Measurements from ENCODE around the gene FBXO7. TPM values are rescaled to one million over a fixed set of nuclear protein-coding genes. Genes with fewer than 3 reads are reported as not detected.

The FBXO7 gene
- 100 to 1,000 TPM in 2 of 5 donors, 10 to 100 TPM in 3; 77.8 to 127 (median 83.4) TPM for total RNA-seq
- total RNA-seq (2013): 97.9 TPM
- total RNA-seq: 83.5 to 231 (median 159) reads per million in 29 experiments

- H3K4me3 Mint-ChIP-seq: peak within 1 kb of the TSS; percentile 88 to 95 (median 95)
- WGBS (ENCODE audit: insufficient coverage): under 1% methylated on average over 91 of the region's 92 CpGs
- no peaks in the 10 kb centered on the region for H3K27me3 Mint-ChIP-seq
- ChIA-PET POLR2A (interaction anchor here (0.7 to 1.1 kb wide), 2 partner anchors 19 to 62 kb away, joined by 3 to 5 read pairs; partner anchors contain the start of gene RTCB (in 1 of the 2)), CTCF (interaction anchor here in 1 of 2 donors (0.6 to 3.2 kb wide), 7 partner anchors 12 to 504 kb away, joined by 3 to 13 read pairs (median 4); partner anchors contain the start of gene RTCB)
- no peaks in the 10 kb centered on the region for H3K27me3 ChIP-seq (replicated peaks in 1 of 2; ENCODE audit: control insufficient read depth in 2 of 2, extremely low read depth in 1 of 2, insufficient read depth in 2 of 2, low read length in 1 of 2)
- H3K36me3 ChIP-seq (ENCODE audit: control insufficient read depth in 2 of 2, extremely low read depth in 1 of 2, insufficient read depth in 1 of 2, low read length in 1 of 2): no peaks in the 10 kb centered on the region
- H3K4me1 Mint-ChIP-seq: peaks cover 14 to 26% (median 25%) of the 10 kb centered on the region in 3 donors
- H3K27ac ChIP-seq (ENCODE audit: low read length): peak within 1 kb of the TSS; percentile 86
- no peaks in the 10 kb centered on the region for H3K9me3 ChIP-seq
- peak; percentile 82 to 90 (median 86) for ATAC-seq (replicated peaks in 1 of 4)
- H3K9me3 Mint-ChIP-seq: no peaks in the 10 kb centered on the region
- H3K4me1 ChIP-seq (ENCODE audit: control insufficient read depth in 1 of 2, extremely low read depth in 1 of 2, insufficient read depth in 2 of 2, low read length in 2 of 2): peaks cover 15 to 25% of the 10 kb centered on the region in 2 experiments
- H3K4me3 ChIP-seq (ENCODE audit: control insufficient read depth in 1 of 2, extremely low read depth in 1 of 2, low read length in 1 of 2): peak within 1 kb of the TSS; percentile 87 to 94
- peak; percentile 69 to 92 (median 82) for DNase-seq
- H3K36me3 Mint-ChIP-seq: peaks cover 2% of the 10 kb centered on the region
- H3K27ac Mint-ChIP-seq: peak within 1 kb of the TSS; percentile 93 to 95
Measured at GRCh38 chr22:32474635-32475467, at the start of gene FBXO7. Gene FBXO7 (plus strand): TSS chr22:32474811. CDS start chr22:32475003, 192 bp downstream.

- 100% methylated on average over 1 of the region's 4 CpGs for WGBS (ENCODE audit: insufficient coverage)
- Histone ChIP-seq H3K27ac (ENCODE audit: low read length) (no peak overlapping the region), H3K36me3 (ENCODE audit: control insufficient read depth in 2 of 2, extremely low read depth in 1 of 2, insufficient read depth in 1 of 2, low read length in 1 of 2) (no peaks in the 10 kb centered on the region), H3K4me3 (ENCODE audit: control insufficient read depth in 1 of 2, extremely low read depth in 1 of 2, low read length in 1 of 2) (no peak overlapping the region), H3K4me1 (ENCODE audit: control insufficient read depth in 1 of 2, extremely low read depth in 1 of 2, insufficient read depth in 2 of 2, low read length in 2 of 2) (no peaks in the 10 kb centered on the region), H3K27me3 (replicated peaks in 1 of 2; ENCODE audit: control insufficient read depth in 2 of 2, extremely low read depth in 1 of 2, insufficient read depth in 2 of 2, low read length in 1 of 2) (peaks cover 2 to 17% of the 10 kb centered on the region in 2 experiments), H3K9me3 (no peaks in the 10 kb centered on the region)
- Mint-ChIP-seq H3K36me3 (no peaks in the 10 kb centered on the region), H3K9me3 (no peaks in the 10 kb centered on the region), H3K4me1 (no peaks in the 10 kb centered on the region), H3K27ac (no peak overlapping the region), H3K4me3 (no peak overlapping the region), H3K27me3 (peaks cover 42 to 46% of the 10 kb centered on the region in 2 donors)
- no peak for DNase-seq
- ChIA-PET CTCF (no interaction called here), POLR2A (no interaction called here)
- ATAC-seq (replicated peaks in 1 of 4): no peak
Measured at GRCh38 chr22:32426881-32427280, 47.7 kb upstream of the FBXO7 start.

GRCh38 chr22:32430352-32430751 lies 44.3 kb upstream of the FBXO7 start:
- H3K4me1 Mint-ChIP-seq: no peaks in the 10 kb centered on the region
- no peaks in the 10 kb centered on the region for H3K4me1 ChIP-seq (ENCODE audit: control insufficient read depth in 1 of 2, extremely low read depth in 1 of 2, insufficient read depth in 2 of 2, low read length in 2 of 2)
- H3K36me3 ChIP-seq (ENCODE audit: control insufficient read depth in 2 of 2, extremely low read depth in 1 of 2, insufficient read depth in 1 of 2, low read length in 1 of 2): no peaks in the 10 kb centered on the region
- H3K4me3 Mint-ChIP-seq: no peak overlapping the region
- ATAC-seq (replicated peaks in 1 of 4): no peak
- WGBS (ENCODE audit: insufficient coverage): no CpG with 5 or more reads among the region's 1 CpG
- no peak for DNase-seq
- no peak overlapping the region for H3K27ac Mint-ChIP-seq
- peaks cover 32 to 39% of the 10 kb centered on the region in 2 donors for H3K27me3 Mint-ChIP-seq
- POLR2A ChIA-PET: no interaction called here
- H3K36me3 Mint-ChIP-seq: no peaks in the 10 kb centered on the region
- H3K27ac ChIP-seq (ENCODE audit: low read length): no peak overlapping the region
- H3K27me3 ChIP-seq (replicated peaks in 1 of 2; ENCODE audit: control insufficient read depth in 2 of 2, extremely low read depth in 1 of 2, insufficient read depth in 2 of 2, low read length in 1 of 2): peaks cover under 1 to 9% of the 10 kb centered on the region in 2 experiments
- no peaks in the 10 kb centered on the region for H3K9me3 ChIP-seq
- H3K9me3 Mint-ChIP-seq: no peaks in the 10 kb centered on the region
- H3K4me3 ChIP-seq (ENCODE audit: control insufficient read depth in 1 of 2, extremely low read depth in 1 of 2, low read length in 1 of 2): no peak overlapping the region
- CTCF ChIA-PET: no interaction called here

- Histone ChIP-seq H3K4me1 (ENCODE audit: control insufficient read depth in 1 of 2, extremely low read depth in 1 of 2, insufficient read depth in 2 of 2, low read length in 2 of 2) (no peaks in the 10 kb centered on the region), H3K9me3 (no peaks in the 10 kb centered on the region), H3K27ac (ENCODE audit: low read length) (no peak overlapping the region), H3K36me3 (ENCODE audit: control insufficient read depth in 2 of 2, extremely low read depth in 1 of 2, insufficient read depth in 1 of 2, low read length in 1 of 2) (no peaks in the 10 kb centered on the region), H3K27me3 (replicated peaks in 1 of 2; ENCODE audit: control insufficient read depth in 2 of 2, extremely low read depth in 1 of 2, insufficient read depth in 2 of 2, low read length in 1 of 2) (peaks cover 6 to 11% of the 10 kb centered on the region in 2 experiments), H3K4me3 (ENCODE audit: control insufficient read depth in 1 of 2, extremely low read depth in 1 of 2, low read length in 1 of 2) (no peak overlapping the region)
- WGBS (ENCODE audit: insufficient coverage): 70% methylated on average over 2 of the region's 6 CpGs
- Mint-ChIP-seq H3K27ac (no peak overlapping the region), H3K9me3 (no peaks in the 10 kb centered on the region), H3K4me1 (no peaks in the 10 kb centered on the region), H3K27me3 (peaks cover 2 to 3% of the 10 kb centered on the region in 2 donors), H3K4me3 (no peak overlapping the region), H3K36me3 (no peaks in the 10 kb centered on the region)
- POLR2A ChIA-PET: no interaction called here
- CTCF ChIA-PET: no interaction called here
- DNase-seq (peak in 4 of 35 experiments; percentile 1 to 16 (median 2)), ATAC-seq (replicated peaks in 1 of 4) (no peak)
Measured at GRCh38 chr22:32444068-32444467, 30.5 kb upstream of the FBXO7 start.

- ChIA-PET CTCF (no interaction called here), POLR2A (no interaction called here)
- WGBS (ENCODE audit: insufficient coverage): no CpG with 5 or more reads among the region's 1 CpG
- ATAC-seq (replicated peaks in 1 of 4) (no peak), DNase-seq (no peak)
- Mint-ChIP-seq H3K9me3 (no peaks in the 10 kb centered on the region), H3K36me3 (no peaks in the 10 kb centered on the region), H3K27me3 (peaks cover 0 to 6% of the 10 kb centered on the region in 2 donors), H3K4me3 (no peak overlapping the region), H3K4me1 (no peaks in the 10 kb centered on the region), H3K27ac (no peak overlapping the region)
- Histone ChIP-seq H3K27me3 (replicated peaks in 1 of 2; ENCODE audit: control insufficient read depth in 2 of 2, extremely low read depth in 1 of 2, insufficient read depth in 2 of 2, low read length in 1 of 2) (peaks cover 0 to 11% of the 10 kb centered on the region in 2 experiments), H3K27ac (ENCODE audit: low read length) (no peak overlapping the region), H3K9me3 (no peaks in the 10 kb centered on the region), H3K4me1 (ENCODE audit: control insufficient read depth in 1 of 2, extremely low read depth in 1 of 2, insufficient read depth in 2 of 2, low read length in 2 of 2) (no peaks in the 10 kb centered on the region), H3K36me3 (ENCODE audit: control insufficient read depth in 2 of 2, extremely low read depth in 1 of 2, insufficient read depth in 1 of 2, low read length in 1 of 2) (no peaks in the 10 kb centered on the region), H3K4me3 (ENCODE audit: control insufficient read depth in 1 of 2, extremely low read depth in 1 of 2, low read length in 1 of 2) (no peak overlapping the region)
Measured at GRCh38 chr22:32446321-32446720, 28.3 kb upstream of the FBXO7 start.

- no peak for DNase-seq
- Mint-ChIP-seq H3K27ac (no peak overlapping the region), H3K9me3 (no peaks in the 10 kb centered on the region), H3K36me3 (no peaks in the 10 kb centered on the region), H3K4me3 (no peak overlapping the region), H3K27me3 (peaks cover 4 to 6% of the 10 kb centered on the region in 2 donors), H3K4me1 (no peaks in the 10 kb centered on the region)
- H3K4me3 ChIP-seq (ENCODE audit: control insufficient read depth in 1 of 2, extremely low read depth in 1 of 2, low read length in 1 of 2): no peak overlapping the region
- CTCF ChIA-PET: no interaction called here
- no peaks in the 10 kb centered on the region for H3K4me1 ChIP-seq (ENCODE audit: control insufficient read depth in 1 of 2, extremely low read depth in 1 of 2, insufficient read depth in 2 of 2, low read length in 2 of 2)
- WGBS (ENCODE audit: insufficient coverage): no CpG with 5 or more reads among the region's 4 CpGs
- no peak overlapping the region for H3K27ac ChIP-seq (ENCODE audit: low read length)
- H3K9me3 ChIP-seq: no peaks in the 10 kb centered on the region
- ATAC-seq (replicated peaks in 1 of 4): no peak
- no peaks in the 10 kb centered on the region for H3K36me3 ChIP-seq (ENCODE audit: control insufficient read depth in 2 of 2, extremely low read depth in 1 of 2, insufficient read depth in 1 of 2, low read length in 1 of 2)
- H3K27me3 ChIP-seq (replicated peaks in 1 of 2; ENCODE audit: control insufficient read depth in 2 of 2, extremely low read depth in 1 of 2, insufficient read depth in 2 of 2, low read length in 1 of 2): peaks cover 6 to 7% of the 10 kb centered on the region in 2 experiments
- POLR2A ChIA-PET: no interaction called here
Measured at GRCh38 chr22:32448980-32449379, 25.6 kb upstream of the FBXO7 start.
